IMR-90 (cell line): Measurements from ENCODE around the gene ZNF277. TPM values are rescaled to one million over a fixed set of nuclear protein-coding genes. Genes with fewer than 3 reads are reported as not detected.

ENCODE experiments used
- ATAC-seq: fragments of 200-7000 bp; cut with Tn5 transposase; 2 replicates; pipeline ENCODE4 v1.9.1; 2020; ENCODE audit warnings: low read depth, mild to moderate bottlenecking, moderate library complexity
- BruUV-seq: library from RNA; stranded (reverse); fragments of 400-500 nt; replicated peaks from 2 replicates; lab custom pipeline; 2021; lab: Mats Ljungman, UMichigan
- CTCF ChIA-PET: fragments of 300-600 bp; formaldehyde crosslinking; extraction: SDS; loops from one replicate; lab custom pipeline; 2021; ENCODE audit warnings: antibody characterized with exemption; lab: Yijun Ruan, JAX
- POLR2A ChIA-PET: fragments of 300-600 bp; sonication (Branson Sonifier 250); formaldehyde crosslinking; loops from one replicate; lab custom pipeline; 2022; ENCODE audit warnings: antibody characterized with exemption; ENCODE audit not compliant: unreplicated experiment; lab: Charles Lee
- DNase-seq: peaks from one replicate; pipeline ENCODE4 v3.0.0; 2013
- H2AFZ ChIP-seq: replicated peaks from 2 replicates; pipeline ENCODE3; 2013; ENCODE audit warnings: low read length, mild to moderate bottlenecking; ENCODE audit not compliant: poor library complexity
- H2AK5ac ChIP-seq: 2 replicates; pipeline ENCODE4 v1.6.1; 2013; ENCODE audit warnings: low read depth, low read length, inconsistent platforms
- H2AK9ac ChIP-seq: replicated peaks from 2 replicates; pipeline ENCODE3; 2013; ENCODE audit warnings: mild to moderate bottlenecking, low read depth, low read length, moderate library complexity; ENCODE audit not compliant: poor library complexity
- H2BK120ac ChIP-seq: 2 replicates; pipeline ENCODE4 v1.6.1; 2013; ENCODE audit warnings: low read depth, low read length, inconsistent platforms
- H2BK15ac ChIP-seq: 3 replicates; pipeline ENCODE4 v1.6.1; 2013; ENCODE audit warnings: low read depth, low read length, inconsistent platforms
- H2BK20ac ChIP-seq: 2 replicates; pipeline ENCODE4 v1.6.1; 2013; ENCODE audit warnings: low read depth, mild to moderate bottlenecking, inconsistent platforms, low read length, moderate library complexity
- H2BK5ac ChIP-seq: 2 replicates; pipeline ENCODE4 v1.6.1; 2013; ENCODE audit warnings: mild to moderate bottlenecking, low read depth, low read length, inconsistent platforms; ENCODE audit not compliant: poor library complexity, severe bottlenecking
- H3K14ac ChIP-seq: replicated peaks from 2 replicates; pipeline ENCODE4 v1.6.1; 2013; ENCODE audit warnings: low read depth, low read length, inconsistent platforms
- H3K18ac ChIP-seq: 2 replicates; pipeline ENCODE4 v1.6.1; 2013; ENCODE audit warnings: low read depth, low read length, control low read depth
- H3K23ac ChIP-seq: 2 replicates; pipeline ENCODE4 v1.6.1; 2013; ENCODE audit warnings: low read depth, low read length, inconsistent platforms
- H3K27ac ChIP-seq: 2 replicates; pipeline ENCODE4 v1.5.1; 2013; ENCODE audit warnings: mild to moderate bottlenecking, control low read depth, low read length; ENCODE audit not compliant: insufficient read depth
- H3K27me3 ChIP-seq: 2 replicates; pipeline ENCODE4 v1.6.1; 2013; ENCODE audit warnings: low read length; ENCODE audit not compliant: control insufficient read depth, insufficient read depth
- H3K36me3 ChIP-seq: 2 replicates; pipeline ENCODE4 v1.6.1; 2013; ENCODE audit warnings: low read length, mixed read lengths; ENCODE audit not compliant: control insufficient read depth, insufficient read depth
- H3K4ac ChIP-seq: 2 replicates; pipeline ENCODE4 v1.6.1; 2013; ENCODE audit warnings: low read depth, low read length, inconsistent platforms
- H3K4me1 ChIP-seq: 2 replicates; pipeline ENCODE4 v1.6.1; 2013; ENCODE audit warnings: low read length, mixed read lengths; ENCODE audit not compliant: control insufficient read depth, insufficient read depth
- H3K4me2 ChIP-seq: 2 replicates; pipeline ENCODE4 v1.6.1; 2013; ENCODE audit warnings: low read depth, mild to moderate bottlenecking, control low read depth, low read length, moderate library complexity
- H3K4me3 ChIP-seq: 2 replicates; pipeline ENCODE4 v1.5.1; 2013; ENCODE audit warnings: low read depth, mild to moderate bottlenecking, control low read depth, low read length, moderate library complexity; ENCODE audit not compliant: insufficient read depth
- H3K56ac ChIP-seq: 2 replicates; pipeline ENCODE4 v1.6.1; 2013; ENCODE audit warnings: low read length, inconsistent platforms; ENCODE audit not compliant: insufficient read depth; ENCODE audit errors: extremely low read depth
- H3K79me1 ChIP-seq, 2 experiments: 2 replicates each; pipeline ENCODE4 v1.6.1; 2013; ENCODE audit warnings: low read length in 2 of 2, inconsistent platforms in 1 of 2, low read depth in 1 of 2
- H3K9ac ChIP-seq: 2 replicates; pipeline ENCODE4 v1.6.1; 2013; ENCODE audit warnings: low read depth, low read length, control low read depth
- H3K9me1 ChIP-seq: 2 replicates; pipeline ENCODE4 v1.6.1; 2013; ENCODE audit warnings: low read length, inconsistent platforms; ENCODE audit not compliant: insufficient read depth
- H3K9me3 ChIP-seq: 2 replicates; pipeline ENCODE4 v1.6.1; 2013; ENCODE audit warnings: low read length; ENCODE audit not compliant: control insufficient read depth, insufficient read depth
- H4K20me1 ChIP-seq: 2 replicates; pipeline ENCODE4 v1.6.1; 2013; ENCODE audit warnings: low read length, inconsistent platforms; ENCODE audit not compliant: insufficient read depth
- H4K5ac ChIP-seq: 2 replicates; pipeline ENCODE4 v1.6.1; 2013; ENCODE audit warnings: mild to moderate bottlenecking, low read depth, low read length, control low read depth
- H4K8ac ChIP-seq, 2 experiments: 2 replicates each; pipeline ENCODE4 v1.6.1; 2013; ENCODE audit warnings: low read depth in 2 of 2, low read length in 2 of 2, control low read depth in 1 of 2, inconsistent platforms in 1 of 2
- H4K91ac ChIP-seq: 2 replicates; pipeline ENCODE4 v1.6.1; 2013; ENCODE audit warnings: low read depth, low read length, inconsistent platforms; ENCODE audit not compliant: insufficient read depth
- BHLHE40 ChIP-seq: fragments of 150-350 bp; IDR thresholded peaks from 2 replicates; pipeline ENCODE4 v1.6.1; 2016; ENCODE audit warnings: mild to moderate bottlenecking, low read depth, low read length
- CEBPB ChIP-seq: IDR thresholded peaks from 2 replicates; pipeline ENCODE4 v1.6.1; 2012; ENCODE audit warnings: low read depth, low read length, improper control_type of control experiment
- CHD1 ChIP-seq: IDR thresholded peaks from 2 replicates; pipeline ENCODE4 v1.6.1; 2012; ENCODE audit warnings: low read depth, low read length, improper control_type of control experiment
- CTCF ChIP-seq: conservative IDR thresholded peaks from 2 replicates; pipeline ENCODE4 v1.5.1; 2012; ENCODE audit warnings: mild to moderate bottlenecking, low read depth, low read length, improper control_type of control experiment
- ELK1 ChIP-seq: fragments of 150-350 bp; IDR thresholded peaks from 2 replicates; pipeline ENCODE4 v1.6.1; 2016; ENCODE audit warnings: low read depth, mild to moderate bottlenecking, low read length, moderate library complexity, borderline replicate concordance
- FOS ChIP-seq: fragments of 150-350 bp; IDR thresholded peaks from 2 replicates; pipeline ENCODE4 v1.6.1; 2016; ENCODE audit warnings: low read depth, low read length
- MAFK ChIP-seq: IDR thresholded peaks from 2 replicates; pipeline ENCODE4 v1.6.1; 2012; ENCODE audit warnings: low read depth, low read length, improper control_type of control experiment
- MXI1 ChIP-seq: IDR thresholded peaks from 2 replicates; pipeline ENCODE4 v1.6.1; 2012; ENCODE audit warnings: low read depth, mild to moderate bottlenecking, low read length, moderate library complexity, borderline replicate concordance
- NFE2L2 ChIP-seq: fragments of 150-350 bp; IDR thresholded peaks from 2 replicates; pipeline ENCODE4 v1.6.1; 2016; ENCODE audit warnings: low read depth, mild to moderate bottlenecking, low read length
- POLR2A ChIP-seq: IDR thresholded peaks from 2 replicates; pipeline ENCODE4 v1.6.1; 2012; ENCODE audit warnings: mild to moderate bottlenecking, low read depth, low read length
- RAD21 ChIP-seq: IDR thresholded peaks from 2 replicates; pipeline ENCODE4 v1.6.1; 2012; ENCODE audit warnings: low read length, improper control_type of control experiment
- RCOR1 ChIP-seq: IDR thresholded peaks from 2 replicates; pipeline ENCODE4 v1.6.1; 2012; ENCODE audit warnings: mild to moderate bottlenecking, low read length, improper control_type of control experiment; ENCODE audit not compliant: insufficient replicate concordance
- RFX5 ChIP-seq: IDR thresholded peaks from 2 replicates; pipeline ENCODE4 v1.8.0; 2012; ENCODE audit warnings: low read depth, mild to moderate bottlenecking, low read length, moderate library complexity
- SMC3 ChIP-seq: fragments of 150-350 bp; IDR thresholded peaks from 2 replicates; pipeline ENCODE4 v1.6.1; 2016; ENCODE audit warnings: low read depth, mild to moderate bottlenecking, antibody characterized with exemption, low read length, moderate library complexity
- USF2 ChIP-seq: fragments of 150-350 bp; IDR thresholded peaks from 2 replicates; pipeline ENCODE4 v1.6.1; 2017; ENCODE audit warnings: mild to moderate bottlenecking, antibody characterized with exemption, low read length, low read depth
- WGBS, 2 experiments: methylation state at CpG; one replicate each; pipeline versions ENCODE4 v1.1.5 to v1.1.7; 2013; ENCODE audit warnings: missing lambda C conversion rate in 2 of 2; ENCODE audit not compliant: insufficient read length in 1 of 2; ENCODE audit errors: extremely low coverage in 2 of 2; 5-methylcytosine and 5-hydroxymethylcytosine counted together
- dilution Hi-C: fragments of 300-500 bp; cut with HindIII; formaldehyde crosslinking; loops from one replicate; pipeline ENCODE4 v1.14.3; 2018; ENCODE audit warnings: low sequenced_read_pairs; ENCODE audit not compliant: unreplicated experiment
- in situ Hi-C: fragments of 300-500 bp; cut with MboI; formaldehyde crosslinking; loops from 3 replicates; pipeline ENCODE4 v1.14.3; 2019; ENCODE audit warnings: low sequenced_read_pairs, inconsistent platforms, mixed read lengths
- intact Hi-C: fragments of 100-400 bp; cut with micrococcal nuclease; formaldehyde crosslinking; loops from 2 replicates; pipeline ENCODE4 v1.10.0; 2022
- polyA plus RNA-seq, 3 experiments: library from polyadenylated mRNA; depleted of rRNA; stranded (reverse); fragments of >200 nt; gene quantifications; 2 replicates each; pipeline ENCODE4 v1.2.3, GENCODE V29; 2012; ENCODE audit warnings: low replicate concordance in 1 of 3
- total RNA-seq: library from RNA; depleted of rRNA; stranded (reverse); fragments of >200 nt; gene quantifications from 2 replicates; pipeline ENCODE4 v1.2.3, GENCODE V29; 2012

ZNF277 gene
- total and polyA plus RNA-seq, 2 of the 4 experiments (the other 2 are of a cell fraction): 7.3 to 21.3 TPM

GRCh38 chr7:112286250-112287086 is 80.0 kb downstream of the ZNF277 start:
- H3K23ac ChIP-seq: no peak overlapping the region
- H4K20me1 ChIP-seq: peaks cover 3% of the 10 kb centered on the region; the same call in 1 of the 2 replicates
- H3K14ac ChIP-seq: no peak overlapping the region
- in situ Hi-C loops: no loop called here
- no TSS peak for BruUV-seq
- CTCF ChIA-PET: no interaction called here
- H3K9me3 ChIP-seq: no peaks in the 10 kb centered on the region
- H3K56ac ChIP-seq: no peak overlapping the region
- H2AFZ ChIP-seq: no peak overlapping the region
- no peak for DNase-seq
- H3K36me3 ChIP-seq: peaks cover 6% of the 10 kb centered on the region; the same call in 1 of the 2 replicates
- no CpG with 5 or more reads among the region's 5 CpGs for WGBS, 2 experiments
- peaks cover 6 to 15% of the 10 kb centered on the region in 2 experiments; a peak in 2 of 4 replicates for H3K79me1 ChIP-seq
- no peak overlapping the region for H3K4me3 ChIP-seq
- H2BK120ac ChIP-seq: no peak overlapping the region
- H3K9ac ChIP-seq: no peak overlapping the region
- H4K8ac ChIP-seq: no peak overlapping the region
- H2BK20ac ChIP-seq: no peak overlapping the region
- POLR2A ChIA-PET: no interaction called here
- H2BK5ac ChIP-seq: no peak overlapping the region
- H4K5ac ChIP-seq: no peak overlapping the region
- H3K18ac ChIP-seq: no peak overlapping the region
- no peaks in the 10 kb centered on the region for H3K27me3 ChIP-seq
- H4K91ac ChIP-seq: no peak overlapping the region
- intact Hi-C loops: no loop called here
- no peak overlapping the region for H3K4me2 ChIP-seq
- dilution Hi-C loops: no loop called here
- H3K4me1 ChIP-seq: peaks cover 5% of the 10 kb centered on the region; the same call in 1 of the 2 replicates
- H2AK5ac ChIP-seq: no peak overlapping the region
- no peak overlapping the region for H2AK9ac ChIP-seq
- no peak overlapping the region for H2BK15ac ChIP-seq
- no peak for ATAC-seq
- H3K4ac ChIP-seq: no peak overlapping the region
- H3K27ac ChIP-seq: no peak overlapping the region
- peaks cover 8% of the 10 kb centered on the region for H3K9me1 ChIP-seq
- TF ChIP-seq MXI1 (no peak), BHLHE40 (no peak), CHD1 (no peak), CEBPB (no peak), ELK1 (no peak), FOS (no peak), RFX5 (no peak), NFE2L2 (no peak), RAD21 (no peak), POLR2A (no peak), MAFK (no peak), SMC3 (no peak), CTCF (no peak), RCOR1 (no peak), USF2 (no peak)
